Lower lobe of right lung (tissue), 2 donors: Measurements from ENCODE around the gene LEPR. TPM values are rescaled to one million over a fixed set of nuclear protein-coding genes. Genes with fewer than 3 reads are reported as not detected.

ENCODE experiments used
- ATAC-seq, 2 donors: fragments of 200-7000 bp; cut with Tn5 transposase; one replicate each; pipeline ENCODE4 v1.9.1; 2020 to 2022; ENCODE audit warnings: mild to moderate bottlenecking in 2 of 2, moderate library complexity in 2 of 2
- DNase-seq: peaks from one replicate; pipeline ENCODE4 v3.0.0-alpha.2; 2020
- H3K27ac ChIP-seq: fragments of 200-600 bp; one replicate; pipeline ENCODE4 v1.8.0; 2022
- H3K27me3 ChIP-seq: fragments of 200-600 bp; one replicate; pipeline ENCODE4 v1.8.0; 2022; ENCODE audit warnings: low read depth
- H3K36me3 ChIP-seq: fragments of 200-600 bp; one replicate; pipeline ENCODE4 v1.8.0; 2022; ENCODE audit warnings: mild to moderate bottlenecking
- H3K4me1 ChIP-seq: fragments of 200-600 bp; one replicate; pipeline ENCODE4 v1.8.0; 2022
- H3K4me3 ChIP-seq: fragments of 200-600 bp; one replicate; pipeline ENCODE4 v1.8.0; 2022; ENCODE audit warnings: mild to moderate bottlenecking
- H3K9me3 ChIP-seq: fragments of 200-600 bp; one replicate; pipeline ENCODE4 v1.8.0; 2022
- intact Hi-C: fragments of 100-400 bp; cut with DNase I; formaldehyde crosslinking; loops from one replicate; pipeline ENCODE4 v1.11.0; 2022
- total RNA-seq: library from RNA; stranded (reverse); fragmentation: NEBNext Ultra II Directional; extraction: Animal tissue kit (Norgen Biotek cat#: 25700); gene quantifications from one replicate; pipeline ENCODE4 v1.2.1, GENCODE V29; 2021
- TF ChIP-seq, protein P1 (sequence below): fragments of 200-600 bp; IDR thresholded peaks from one replicate; pipeline ENCODE4 v1.8.0; 2022; ENCODE audit warnings: antibody characterized with exemption, mild to moderate bottlenecking
- donor health status: DM: no; HTN: yes; CAD: no; lungs with severe emphysema.

Gene LEPR
- total RNA-seq, 1 donor from 2014 or later, result 27.7 TPM

DNA sequence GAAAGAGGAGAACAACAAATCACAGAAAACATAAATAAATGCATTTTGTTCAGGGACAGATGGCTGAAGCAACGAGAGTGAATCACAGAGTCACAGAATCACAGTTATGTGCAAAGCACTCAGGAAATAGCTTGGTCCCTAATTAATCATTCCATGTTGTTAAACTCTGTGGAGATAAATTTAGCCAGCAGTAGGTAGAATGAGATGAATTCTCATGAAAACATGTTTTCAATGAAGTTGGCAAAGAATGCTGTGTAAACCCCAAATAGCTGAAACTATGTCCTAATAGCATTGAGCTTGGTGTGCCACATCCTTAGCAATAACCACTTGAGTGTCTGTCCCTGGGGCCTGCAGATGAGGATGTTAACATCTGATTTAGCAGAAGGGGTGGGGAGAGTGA is 20.4 kb downstream of the LEPR start:
- Histone ChIP-seq H3K36me3 (no peaks in the 10 kb centered on the region), H3K4me3 (no peak overlapping the region), H3K27me3 (no peaks in the 10 kb centered on the region), H3K27ac (no peak overlapping the region), H3K4me1 (no peaks in the 10 kb centered on the region), H3K9me3 (no peaks in the 10 kb centered on the region)
- TF ChIP-seq, protein P1, sequence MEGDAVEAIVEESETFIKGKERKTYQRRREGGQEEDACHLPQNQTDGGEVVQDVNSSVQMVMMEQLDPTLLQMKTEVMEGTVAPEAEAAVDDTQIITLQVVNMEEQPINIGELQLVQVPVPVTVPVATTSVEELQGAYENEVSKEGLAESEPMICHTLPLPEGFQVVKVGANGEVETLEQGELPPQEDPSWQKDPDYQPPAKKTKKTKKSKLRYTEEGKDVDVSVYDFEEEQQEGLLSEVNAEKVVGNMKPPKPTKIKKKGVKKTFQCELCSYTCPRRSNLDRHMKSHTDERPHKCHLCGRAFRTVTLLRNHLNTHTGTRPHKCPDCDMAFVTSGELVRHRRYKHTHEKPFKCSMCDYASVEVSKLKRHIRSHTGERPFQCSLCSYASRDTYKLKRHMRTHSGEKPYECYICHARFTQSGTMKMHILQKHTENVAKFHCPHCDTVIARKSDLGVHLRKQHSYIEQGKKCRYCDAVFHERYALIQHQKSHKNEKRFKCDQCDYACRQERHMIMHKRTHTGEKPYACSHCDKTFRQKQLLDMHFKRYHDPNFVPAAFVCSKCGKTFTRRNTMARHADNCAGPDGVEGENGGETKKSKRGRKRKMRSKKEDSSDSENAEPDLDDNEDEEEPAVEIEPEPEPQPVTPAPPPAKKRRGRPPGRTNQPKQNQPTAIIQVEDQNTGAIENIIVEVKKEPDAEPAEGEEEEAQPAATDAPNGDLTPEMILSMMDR, result no peak
- DNase-seq (no peak), ATAC-seq (no peak)
- intact Hi-C loops, result no loop called here

DNA sequence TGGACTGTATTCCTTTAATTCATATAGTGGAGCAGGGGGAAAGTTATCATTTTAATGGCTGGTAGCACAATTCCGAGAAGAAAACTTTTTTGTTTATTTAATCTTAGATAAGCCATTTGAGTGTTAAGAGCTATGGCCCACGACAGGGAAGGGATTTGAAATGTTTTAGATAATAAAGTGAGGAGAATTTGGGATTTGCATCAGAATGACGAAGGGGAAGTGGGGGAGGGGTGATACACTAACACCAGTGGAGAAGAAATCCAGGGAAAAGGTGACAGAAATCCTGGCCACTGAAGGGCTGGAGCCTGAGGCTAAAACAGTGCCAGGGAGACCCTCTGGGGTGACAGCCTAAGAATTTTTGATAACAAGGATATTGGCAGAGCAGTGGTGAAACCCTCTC is 21.0 kb downstream of the LEPR start:
- no peak for ATAC-seq
- H3K27me3 ChIP-seq, result no peaks in the 10 kb centered on the region
- H3K27ac ChIP-seq, result no peak overlapping the region
- DNase-seq, result no peak
- intact Hi-C loops, result no loop called here
- no peaks in the 10 kb centered on the region for H3K36me3 ChIP-seq
- TF ChIP-seq, protein P1, result no peak
- no peaks in the 10 kb centered on the region for H3K9me3 ChIP-seq
- no peaks in the 10 kb centered on the region for H3K4me1 ChIP-seq
- no peak overlapping the region for H3K4me3 ChIP-seq

DNA sequence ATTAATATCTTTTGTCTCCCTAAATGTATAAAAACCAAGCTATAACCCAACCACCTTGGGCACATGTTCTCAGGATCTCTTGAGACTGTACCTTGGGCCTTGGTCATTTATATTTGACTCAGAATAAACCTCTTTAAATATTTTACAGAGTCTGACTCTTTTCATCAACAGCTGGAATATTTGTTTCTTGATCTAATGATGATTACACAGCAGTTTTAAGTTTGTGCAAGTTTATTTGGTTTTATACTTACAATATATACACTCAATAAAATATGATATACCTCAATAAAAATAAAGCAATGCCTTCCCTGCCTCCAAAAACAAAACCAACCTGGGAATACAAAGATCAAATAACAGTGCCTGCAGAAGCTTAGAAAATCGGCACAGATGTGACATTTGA is 22.0 kb downstream of the LEPR start:
- intact Hi-C loops, result no loop called here
- no peak for ATAC-seq
- no peaks in the 10 kb centered on the region for H3K4me1 ChIP-seq
- H3K9me3 ChIP-seq, result no peaks in the 10 kb centered on the region
- DNase-seq, result no peak
- no peaks in the 10 kb centered on the region for H3K27me3 ChIP-seq
- no peak overlapping the region for H3K27ac ChIP-seq
- TF ChIP-seq, protein P1, result no peak
- H3K36me3 ChIP-seq, result no peaks in the 10 kb centered on the region
- H3K4me3 ChIP-seq, result no peak overlapping the region

DNA sequence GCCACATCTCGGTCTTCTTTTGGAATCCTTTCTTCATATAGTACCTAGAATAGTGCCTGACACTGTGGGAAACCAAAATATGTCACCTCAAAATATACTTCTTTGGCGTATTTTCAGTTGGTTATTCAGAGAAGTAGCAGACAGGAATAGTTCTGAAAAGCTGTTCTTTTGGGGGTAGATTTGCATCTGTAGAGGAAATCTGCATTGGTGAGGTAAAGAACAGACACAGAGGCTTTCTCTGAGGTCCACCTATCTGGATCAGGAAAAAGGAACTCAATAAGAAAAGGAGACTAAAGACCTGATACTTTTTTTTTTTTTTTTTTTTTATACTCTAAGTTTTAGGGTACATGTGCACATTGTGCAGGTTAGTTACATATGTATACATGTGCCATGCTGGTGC is 23.2 kb downstream of the LEPR start:
- H3K9me3 ChIP-seq, result no peaks in the 10 kb centered on the region
- no peaks in the 10 kb centered on the region for H3K4me1 ChIP-seq
- no peak for DNase-seq
- H3K36me3 ChIP-seq, result no peaks in the 10 kb centered on the region
- TF ChIP-seq, protein P1, result no peak
- no peaks in the 10 kb centered on the region for H3K27me3 ChIP-seq
- H3K27ac ChIP-seq, result no peak overlapping the region
- no peak for ATAC-seq
- H3K4me3 ChIP-seq, result no peak overlapping the region
- intact Hi-C loops, result no loop called here

DNA sequence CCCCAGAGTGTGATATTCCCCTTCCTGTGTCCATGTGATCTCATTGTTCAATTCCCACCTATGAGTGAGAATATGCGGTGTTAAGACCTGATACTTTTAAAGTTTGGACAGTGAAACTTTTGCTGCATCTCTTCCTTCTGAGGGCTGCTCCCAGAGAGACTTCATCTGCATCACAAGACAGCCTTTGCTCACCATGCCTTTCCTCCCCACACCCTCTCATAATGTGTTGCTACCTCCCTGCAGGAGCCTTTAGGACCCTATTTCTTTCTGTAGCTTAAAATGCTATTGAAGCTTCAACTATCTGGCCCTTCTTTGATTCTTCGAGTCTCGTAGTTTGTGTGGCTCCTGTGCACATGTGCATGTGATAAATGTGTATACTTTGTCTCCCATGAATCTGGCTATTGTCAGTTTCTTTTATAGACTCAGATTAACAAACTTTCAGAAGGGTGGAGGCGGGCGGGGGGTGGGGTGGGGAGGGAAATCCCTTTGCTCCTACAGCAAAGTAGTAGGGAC is 23.7 kb downstream of the LEPR start:
- TF ChIP-seq, protein P1, result no peak
- no peak overlapping the region for H3K27ac ChIP-seq
- H3K27me3 ChIP-seq, result no peaks in the 10 kb centered on the region
- no peak overlapping the region for H3K4me3 ChIP-seq
- no peak for DNase-seq
- H3K36me3 ChIP-seq, result no peaks in the 10 kb centered on the region
- intact Hi-C loops, result no loop called here
- no peaks in the 10 kb centered on the region for H3K4me1 ChIP-seq
- H3K9me3 ChIP-seq, result no peaks in the 10 kb centered on the region
- ATAC-seq, result no peak

DNA sequence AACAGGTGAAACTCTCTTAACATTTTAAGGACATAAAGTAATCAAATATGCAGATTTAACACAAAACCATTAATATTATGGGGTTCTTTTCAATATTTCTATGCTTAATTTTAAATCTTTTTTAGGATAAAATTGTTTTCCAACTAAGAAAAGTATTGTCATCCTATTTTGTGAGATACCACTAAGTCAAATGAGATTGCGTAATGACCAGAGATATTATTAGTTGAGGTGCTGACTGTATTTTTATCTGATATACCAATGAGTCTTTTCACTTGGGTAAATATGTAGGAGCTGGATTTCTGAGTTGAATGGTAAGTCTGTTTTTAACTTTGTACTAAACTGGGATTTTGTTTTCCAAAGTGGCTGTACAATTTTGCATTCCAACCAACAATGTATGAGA is 25.4 kb downstream of the LEPR start:
- DNase-seq (no peak), ATAC-seq (no peak)
- H3K27me3 ChIP-seq, result no peaks in the 10 kb centered on the region
- no peaks in the 10 kb centered on the region for H3K4me1 ChIP-seq
- H3K9me3 ChIP-seq, result no peaks in the 10 kb centered on the region
- H3K4me3 ChIP-seq, result no peak overlapping the region
- no peaks in the 10 kb centered on the region for H3K36me3 ChIP-seq
- intact Hi-C loops, result no loop called here
- TF ChIP-seq, protein P1, result no peak
- no peak overlapping the region for H3K27ac ChIP-seq
